ENCODE data around the gene ARID4B.
"Not testable (repeated sequence)": the region's sequence is repeated elsewhere in the genome, so short reads cannot be mapped to it uniquely, and the experiment has no call there.

The ARID4B gene

GRCh38 chr1:235327559-235328270 lies at the start of gene ARID4B:
Gene ARID4B, minus strand, starts transcription at chr1:235328179. Its CDS starts 1,260 bp downstream, at chr1:235326919.
- DNase-seq = peak; percentile 38

- no peak for DNase-seq
Measured at GRCh38 chr1:235375919-235376605, 48.1 kb upstream of the ARID4B start.

- DNase-seq = no peak
Measured at GRCh38 chr1:235369802-235370201, 41.8 kb upstream of the ARID4B start.

- no peak for DNase-seq
Measured at GRCh38 chr1:235368428-235368827, 40.4 kb upstream of the ARID4B start.

- peak; percentile 98 for DNase-seq
Measured at GRCh38 chr1:235367000-235367908, 39.3 kb upstream of the ARID4B start, which contains the start of gene TBCE. Gene TBCE, plus strand, starts transcription at chr1:235367427. Its CDS starts 12,623 bp downstream, at chr1:235380050.

- no peak for DNase-seq
Measured at GRCh38 chr1:235366286-235366685, 38.3 kb upstream of the ARID4B start.

GRCh38 chr1:235364189-235364588 lies 36.2 kb upstream of the ARID4B start:
- DNase-seq = not testable (repeated sequence)

GRCh38 chr1:235358899-235359298 lies 30.9 kb upstream of the ARID4B start:
- DNase-seq = no peak

- peak; percentile 1 for DNase-seq
Measured at GRCh38 chr1:235357485-235358373, 29.8 kb upstream of the ARID4B start.

GRCh38 chr1:235351898-235352297 lies 23.9 kb upstream of the ARID4B start:
- DNase-seq = no peak

GRCh38 chr1:235351441-235351840 lies 23.5 kb upstream of the ARID4B start:
- no peak for DNase-seq

- DNase-seq = no peak
Measured at GRCh38 chr1:235343726-235344125, 15.7 kb upstream of the ARID4B start.

- no peak for DNase-seq
Measured at GRCh38 chr1:235342471-235342870, 14.5 kb upstream of the ARID4B start.

- DNase-seq = no peak
Measured at GRCh38 chr1:235342039-235342438, 14.1 kb upstream of the ARID4B start.

GRCh38 chr1:235341334-235341733 lies 13.4 kb upstream of the ARID4B start:
- no peak for DNase-seq

GRCh38 chr1:235339746-235340145 lies 11.8 kb upstream of the ARID4B start:
- DNase-seq = no peak

GRCh38 chr1:235336903-235337302 lies 8.9 kb upstream of the ARID4B start:
- no peak for DNase-seq

- no peak for DNase-seq
Measured at GRCh38 chr1:235331401-235331800, 3.4 kb upstream of the ARID4B start.

- DNase-seq = no peak
Measured at GRCh38 chr1:235330918-235331285, 2.9 kb upstream of the ARID4B start.

GRCh38 chr1:235329139-235329902 lies 1.3 kb upstream of the ARID4B start:
- DNase-seq = no peak
